NCI-H146 treated with DMSO at 0.1 percent for 48 hours (cell line): ENCODE measurements around the gene PGF.

Source experiments
- DNase-seq: peaks from one replicate; lab custom pipeline; 2025; ENCODE audit not compliant: unreplicated experiment; lab: John Stamatoyannopoulos, UW

PGF gene

GRCh38 chr14:74921987-74922751, 33.2 kb downstream of the PGF start:
- no peak for DNase-seq

GRCh38 chr14:74921053-74921620, 34.3 kb downstream of the PGF start:
- no peak for DNase-seq

DNA sequence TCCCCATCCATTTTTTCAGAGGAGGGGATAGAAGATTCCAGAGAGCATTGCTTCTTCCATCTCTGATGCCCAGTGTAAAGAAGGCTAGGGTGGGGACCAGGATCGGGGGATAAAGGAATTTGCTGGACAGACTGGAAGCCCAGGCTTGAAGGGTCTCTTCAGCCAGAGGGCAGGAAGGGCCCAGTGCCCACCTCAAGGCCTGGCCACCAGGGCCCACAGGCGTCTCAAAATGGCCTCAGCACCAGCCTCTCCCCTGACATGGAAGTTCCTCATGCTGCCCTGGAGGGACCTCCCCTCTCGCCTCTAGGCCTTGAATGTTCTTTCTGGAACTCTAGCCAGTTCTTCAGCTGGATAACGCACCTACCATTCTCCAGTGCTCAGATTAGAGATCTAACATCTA, 35.1 kb downstream of the PGF start:
- no peak for DNase-seq

- DNase-seq, result no peak
Measured at GRCh38 chr14:74919421-74920165, 35.8 kb downstream of the PGF start.

DNA sequence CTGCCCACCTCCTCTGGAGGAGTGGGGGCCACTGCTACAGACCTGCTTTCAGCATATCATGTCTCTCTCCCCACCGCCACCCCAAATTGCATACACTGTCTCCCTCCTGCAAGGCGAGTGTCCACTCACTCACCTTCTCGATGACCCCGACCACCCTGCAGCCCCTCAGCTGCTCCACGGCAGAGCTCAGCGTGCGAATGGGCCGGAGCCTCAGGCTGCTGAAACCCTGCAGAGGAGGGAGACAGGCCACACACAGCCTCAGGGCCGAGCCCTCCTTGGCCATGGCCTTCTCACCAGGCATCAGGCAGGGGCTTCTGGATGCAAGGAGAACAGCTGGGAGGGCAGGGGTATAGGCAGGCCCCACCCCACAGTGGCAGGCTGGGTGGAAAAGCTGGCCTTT, 37.0 kb downstream of the PGF start:
- DNase-seq, result no peak

GRCh38 chr14:74917646-74918081, 37.7 kb downstream of the PGF start:
- DNase-seq, result no peak

DNA sequence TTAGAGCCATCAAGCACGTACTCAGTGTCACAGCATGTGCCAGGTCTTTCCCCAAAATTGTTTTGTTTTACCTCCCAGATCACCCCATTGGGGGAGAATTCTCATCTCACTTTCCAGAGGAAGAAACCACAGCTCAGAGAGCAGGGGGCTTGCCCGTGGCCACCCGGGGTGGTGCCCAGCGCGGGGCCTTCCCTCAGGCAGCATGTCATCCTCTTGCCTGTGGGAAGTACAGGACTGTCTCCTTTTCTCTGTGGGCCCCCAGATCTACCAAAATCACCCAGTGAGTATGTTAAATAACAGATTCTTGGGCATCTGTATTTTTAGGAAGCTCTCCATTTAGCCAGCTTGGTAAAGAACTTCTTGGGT, 38.2 kb downstream of the PGF start:
- no peak for DNase-seq

DNA sequence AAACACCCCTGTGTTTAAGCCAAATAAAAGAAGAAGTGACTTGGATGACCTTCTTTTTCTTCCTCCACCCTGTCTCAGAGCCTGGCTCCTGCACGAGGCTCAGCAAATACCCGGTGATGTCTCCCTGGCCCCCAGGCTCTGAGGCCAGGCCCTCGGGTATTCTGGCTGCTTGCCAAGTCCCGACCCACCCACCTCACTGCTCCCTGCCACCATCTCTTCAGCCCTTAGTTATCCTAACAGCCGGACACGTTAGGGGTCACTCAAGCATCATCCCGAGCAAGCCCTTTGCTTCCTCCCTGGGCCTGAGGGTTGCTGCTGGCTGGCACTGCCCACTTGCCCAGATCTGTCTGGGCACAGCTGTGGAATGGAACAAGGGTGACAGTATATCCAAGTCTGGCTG, 39.6 kb downstream of the PGF start:
- no peak for DNase-seq

DNA sequence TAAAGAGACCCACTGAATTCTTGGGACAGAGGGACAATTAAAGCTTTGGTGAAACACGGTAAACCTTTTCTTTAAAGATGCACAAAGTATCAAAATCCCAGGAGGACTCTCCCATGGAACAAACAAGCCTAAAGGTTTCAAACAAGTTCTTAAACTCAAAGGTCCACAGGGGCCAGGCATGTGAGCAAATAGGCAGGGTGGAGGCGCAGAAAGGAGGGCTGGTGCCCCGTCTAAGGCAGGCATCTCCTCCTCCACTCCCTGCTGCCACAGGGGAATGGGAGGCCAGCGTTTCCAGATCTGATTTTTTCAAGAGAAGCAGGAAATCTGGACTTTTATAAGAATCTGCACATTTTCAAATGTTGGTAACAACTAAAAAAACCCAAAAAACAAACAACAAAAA, 40.0 kb downstream of the PGF start:
- no peak for DNase-seq

- DNase-seq, result no peak
Measured at GRCh38 chr14:74913986-74914573, 41.3 kb downstream of the PGF start.

GRCh38 chr14:74913393-74913910, 41.9 kb downstream of the PGF start:
- DNase-seq, result no peak

DNA sequence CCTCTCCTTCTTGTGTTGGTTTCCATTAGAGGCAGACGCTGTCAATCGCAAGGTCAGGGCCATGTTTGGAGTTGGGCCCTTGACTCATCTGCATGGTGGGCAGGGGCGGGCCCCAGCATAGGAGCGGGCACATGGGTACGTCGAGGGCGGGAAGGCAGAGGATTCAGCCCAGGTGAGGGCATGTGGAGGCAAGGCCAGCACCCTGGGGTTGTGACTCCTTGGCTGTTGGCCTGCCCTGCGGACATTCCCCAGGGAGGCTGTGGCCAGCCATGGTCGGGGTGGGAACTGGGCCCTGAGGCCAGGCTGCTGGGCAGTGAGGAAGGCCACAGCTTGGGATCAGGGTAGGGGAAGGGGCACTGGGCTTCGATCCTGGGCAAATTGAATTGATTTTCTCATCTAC, 42.6 kb downstream of the PGF start:
- no peak for DNase-seq

- DNase-seq, result no peak
Measured at GRCh38 chr14:74912111-74912510, 43.3 kb downstream of the PGF start.

GRCh38 chr14:74911704-74912103, 43.7 kb downstream of the PGF start:
- DNase-seq, result no peak

GRCh38 chr14:74911221-74911620, 44.2 kb downstream of the PGF start:
- no peak for DNase-seq

GRCh38 chr14:74910556-74910955, 44.8 kb downstream of the PGF start:
- DNase-seq, result no peak

GRCh38 chr14:74909911-74910310, 45.5 kb downstream of the PGF start:
- DNase-seq, result no peak

DNA sequence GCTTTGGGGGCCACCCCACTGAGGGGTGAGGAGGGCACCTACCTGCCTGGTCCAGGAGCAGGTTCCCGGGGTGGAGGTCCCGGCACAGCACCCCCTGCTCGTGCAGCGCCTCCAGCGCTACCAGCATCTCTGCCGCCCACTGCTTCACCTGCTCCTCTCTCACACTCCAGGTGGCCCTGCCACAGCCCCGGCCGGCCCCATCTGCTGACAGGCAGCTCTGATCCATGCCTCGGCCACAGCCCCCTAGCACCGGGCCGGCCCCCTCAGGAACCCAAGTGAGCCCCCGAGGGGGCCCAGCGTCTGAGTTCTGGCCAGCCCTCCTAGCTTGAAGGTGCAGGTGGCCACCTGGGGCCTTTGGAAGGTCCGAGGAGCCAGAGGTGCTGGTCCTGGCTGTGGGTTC, 45.9 kb downstream of the PGF start:
- no peak for DNase-seq

DNA sequence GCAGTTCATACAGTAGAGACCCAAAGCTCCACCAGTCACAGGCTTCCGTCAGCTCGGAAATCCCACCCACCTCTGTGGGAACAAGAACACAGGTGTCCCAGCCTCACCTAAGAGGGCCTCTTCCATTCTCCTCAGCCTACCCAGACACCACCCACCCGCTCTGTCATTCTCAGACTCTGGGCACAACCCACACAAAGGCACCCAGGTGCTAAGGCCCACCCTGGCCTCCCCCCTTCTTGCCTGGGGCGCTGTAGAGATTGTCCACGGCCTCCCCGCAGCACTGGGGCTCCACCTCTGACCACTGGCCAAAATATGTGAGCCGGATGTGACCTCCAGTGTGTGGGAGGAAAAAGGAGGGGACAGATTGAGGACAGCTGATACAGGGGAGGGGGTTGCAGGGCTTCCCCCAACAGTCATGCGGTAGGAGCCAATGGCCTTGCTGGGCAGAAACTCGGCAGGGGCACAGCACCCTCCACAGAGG, 46.5 kb downstream of the PGF start:
- no peak for DNase-seq

GRCh38 chr14:74907744-74908143, 47.7 kb downstream of the PGF start:
- DNase-seq, result no peak

GRCh38 chr14:74906925-74907521, 48.4 kb downstream of the PGF start:
- DNase-seq, result no peak
